ENCODE data around the gene LITAF. TPM values are rescaled to one million over a fixed set of nuclear protein-coding genes. Genes with fewer than 3 reads are reported as not detected.

LITAF gene
- total RNA-seq, 1 experiment from 2014 or later = 244 TPM

DNA sequence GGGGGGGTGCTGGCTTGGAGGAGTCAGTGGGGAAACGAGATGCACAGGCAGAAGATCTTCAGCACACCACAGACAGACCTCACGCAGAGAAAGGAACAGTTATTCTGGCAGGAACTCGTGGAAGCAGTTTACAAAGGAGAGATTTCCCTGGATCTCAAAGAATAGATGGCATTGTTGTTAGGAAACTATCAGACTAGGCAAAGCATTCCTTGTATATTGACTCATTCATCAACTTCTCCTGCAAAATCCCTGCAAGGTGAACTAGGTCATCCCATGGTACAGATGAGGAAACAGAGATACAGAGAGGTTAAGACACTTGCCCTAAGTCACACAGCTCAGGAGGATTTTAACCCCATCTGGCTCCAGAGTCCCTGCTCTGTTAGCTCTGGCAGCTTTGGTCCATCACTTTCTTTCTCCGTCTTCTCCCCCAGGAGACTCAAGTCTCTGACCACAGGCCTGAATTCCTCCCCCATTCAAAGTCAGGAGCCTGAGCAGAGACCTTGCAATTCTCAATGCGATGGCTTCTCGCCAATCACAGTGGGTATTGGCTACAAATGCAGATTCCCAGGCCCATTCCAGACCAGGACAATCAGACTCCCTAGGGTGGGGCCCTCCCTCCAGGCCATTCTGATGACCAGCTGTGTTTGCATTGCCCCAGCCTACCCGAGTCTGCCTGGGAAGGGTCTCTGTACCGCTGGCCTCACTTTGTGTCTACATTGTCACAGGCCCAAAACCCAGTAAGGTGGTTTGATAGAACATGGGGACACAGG is 56.4 kb downstream of the LITAF start:
- ChIA-PET CTCF (no interaction called here), POLR2A (ENCODE audit: unreplicated experiment) (interaction anchor here (0.6 kb wide), 1 partner anchor 183 kb away, joined by 4 read pairs; no protein-coding TSS in a partner anchor)
- H3K9me3 ChIP-seq (ENCODE audit: insufficient read depth, low read depth) = no peaks in the 10 kb centered on the region
- H4K20me1 ChIP-seq (ENCODE audit: insufficient read depth) = no peaks in the 10 kb centered on the region
- no peak for DNase-seq
- no peak overlapping the region for H3K4me3 ChIP-seq
- H3K4me1 ChIP-seq (replicated peaks; ENCODE audit: insufficient read depth) = peaks cover 26% of the 10 kb centered on the region
- no peak overlapping the region for H3K4me2 ChIP-seq
- no peaks in the 10 kb centered on the region for H3K36me3 ChIP-seq (ENCODE audit: low read depth)
- intact Hi-C loops (cut with micrococcal nuclease; ENCODE audit: unreplicated experiment) = loop anchor here (5.0 to 10.0 kb wide), 4 partner anchors 33 to 558 kb away; partner anchors contain the start of gene SNN
- no peaks in the 10 kb centered on the region for H3K79me2 ChIP-seq (ENCODE audit: low read depth)
- H3K27me3 ChIP-seq (ENCODE audit: insufficient read depth, low read depth) = no peaks in the 10 kb centered on the region
- BruUV-seq (replicated peaks) = no TSS peak
- peaks cover 21% of the 10 kb centered on the region; the same call in 1 of the 2 replicates for H3F3A ChIP-seq (ENCODE audit: insufficient read depth, low read depth)
- H2AFZ ChIP-seq = no peak overlapping the region
- no peaks in the 10 kb centered on the region for H3K9me2 ChIP-seq (ENCODE audit: insufficient read depth)
- TF ChIP-seq, protein P1, sequence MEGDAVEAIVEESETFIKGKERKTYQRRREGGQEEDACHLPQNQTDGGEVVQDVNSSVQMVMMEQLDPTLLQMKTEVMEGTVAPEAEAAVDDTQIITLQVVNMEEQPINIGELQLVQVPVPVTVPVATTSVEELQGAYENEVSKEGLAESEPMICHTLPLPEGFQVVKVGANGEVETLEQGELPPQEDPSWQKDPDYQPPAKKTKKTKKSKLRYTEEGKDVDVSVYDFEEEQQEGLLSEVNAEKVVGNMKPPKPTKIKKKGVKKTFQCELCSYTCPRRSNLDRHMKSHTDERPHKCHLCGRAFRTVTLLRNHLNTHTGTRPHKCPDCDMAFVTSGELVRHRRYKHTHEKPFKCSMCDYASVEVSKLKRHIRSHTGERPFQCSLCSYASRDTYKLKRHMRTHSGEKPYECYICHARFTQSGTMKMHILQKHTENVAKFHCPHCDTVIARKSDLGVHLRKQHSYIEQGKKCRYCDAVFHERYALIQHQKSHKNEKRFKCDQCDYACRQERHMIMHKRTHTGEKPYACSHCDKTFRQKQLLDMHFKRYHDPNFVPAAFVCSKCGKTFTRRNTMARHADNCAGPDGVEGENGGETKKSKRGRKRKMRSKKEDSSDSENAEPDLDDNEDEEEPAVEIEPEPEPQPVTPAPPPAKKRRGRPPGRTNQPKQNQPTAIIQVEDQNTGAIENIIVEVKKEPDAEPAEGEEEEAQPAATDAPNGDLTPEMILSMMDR (conservative IDR thresholded peaks at IDR 0.05) = no peak
- no peak for TF ChIP-seq EZH2 (IDR thresholded peaks at IDR 0.05; ENCODE audit: low read depth)
- H3K27ac ChIP-seq = no peak overlapping the region

DNA sequence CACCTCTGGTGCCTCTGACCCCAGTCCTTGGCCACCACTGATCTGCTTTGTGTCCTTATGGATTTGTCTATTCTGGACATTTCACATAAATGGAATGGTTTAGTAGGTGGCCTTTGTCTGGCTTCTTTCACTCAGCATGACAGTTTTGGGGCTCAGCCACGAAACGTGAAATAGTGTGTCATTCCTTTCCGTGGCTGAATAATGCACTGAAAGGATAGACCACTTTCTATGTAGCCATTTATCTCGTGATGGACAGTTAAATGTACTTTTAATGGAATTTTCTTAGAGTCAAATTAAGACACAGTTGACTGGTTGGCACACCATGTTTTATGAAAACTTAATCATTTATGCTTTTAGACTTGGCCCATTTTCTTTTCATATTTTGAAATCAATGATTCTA is 57.4 kb downstream of the LITAF start:
- Histone ChIP-seq H3K9me3 (ENCODE audit: insufficient read depth, low read depth) (no peaks in the 10 kb centered on the region), H3K4me2 (no peak overlapping the region), H3K4me1 (replicated peaks; ENCODE audit: insufficient read depth) (peaks cover 15% of the 10 kb centered on the region), H3K4me3 (no peak overlapping the region), H3K27me3 (ENCODE audit: insufficient read depth, low read depth) (no peaks in the 10 kb centered on the region), H3K36me3 (ENCODE audit: low read depth) (no peaks in the 10 kb centered on the region), H3F3A (ENCODE audit: insufficient read depth, low read depth) (peaks cover 10% of the 10 kb centered on the region; the same call in 1 of the 2 replicates), H4K20me1 (ENCODE audit: insufficient read depth) (no peaks in the 10 kb centered on the region), H3K79me2 (ENCODE audit: low read depth) (no peaks in the 10 kb centered on the region), H3K9me2 (ENCODE audit: insufficient read depth) (no peaks in the 10 kb centered on the region), H3K27ac (no peak overlapping the region), H2AFZ (no peak overlapping the region)
- intact Hi-C loops (cut with micrococcal nuclease; ENCODE audit: unreplicated experiment) = no loop called here
- ChIA-PET POLR2A (ENCODE audit: unreplicated experiment) (interaction anchor here (0.6 to 0.7 kb wide), 2 partner anchors 38 to 120 kb away, joined by 3 to 6 read pairs; no protein-coding TSS in a partner anchor), CTCF (no interaction called here)
- no peak for TF ChIP-seq EZH2 (IDR thresholded peaks at IDR 0.05; ENCODE audit: low read depth)
- TF ChIP-seq, protein P1 (conservative IDR thresholded peaks at IDR 0.05) = no peak
- BruUV-seq (replicated peaks) = no TSS peak
- DNase-seq = no peak

DNA sequence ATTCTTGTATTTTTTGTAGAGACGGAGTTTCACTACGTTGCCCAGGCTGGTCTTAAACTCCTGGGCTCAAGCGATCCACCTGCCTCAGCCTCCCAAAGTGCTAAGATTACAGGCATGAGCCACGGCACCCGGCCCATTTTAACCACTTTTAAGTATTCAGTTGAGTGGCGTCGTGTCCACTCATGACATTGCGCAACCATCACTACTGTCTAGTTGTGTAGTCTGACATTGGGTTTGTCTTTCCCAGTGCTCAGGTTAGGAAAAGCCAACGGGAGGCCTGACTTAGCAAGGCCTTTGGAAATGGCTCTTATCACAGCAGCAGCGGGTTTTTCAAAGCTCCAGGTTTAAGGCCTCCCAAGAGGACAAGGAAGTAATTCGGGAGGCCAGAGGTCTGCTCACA is 58.7 kb downstream of the LITAF start:
- intact Hi-C loops (cut with micrococcal nuclease; ENCODE audit: unreplicated experiment) = no loop called here
- Histone ChIP-seq H3K79me2 (ENCODE audit: low read depth) (no peaks in the 10 kb centered on the region), H3K9me2 (ENCODE audit: insufficient read depth) (no peaks in the 10 kb centered on the region), H3K4me2 (no peak overlapping the region), H3F3A (ENCODE audit: insufficient read depth, low read depth) (peaks cover 9% of the 10 kb centered on the region; the same call in 1 of the 2 replicates), H3K27me3 (ENCODE audit: insufficient read depth, low read depth) (no peaks in the 10 kb centered on the region), H3K27ac (no peak overlapping the region), H3K36me3 (ENCODE audit: low read depth) (no peaks in the 10 kb centered on the region), H2AFZ (no peak overlapping the region), H4K20me1 (ENCODE audit: insufficient read depth) (no peaks in the 10 kb centered on the region), H3K4me3 (no peak overlapping the region), H3K4me1 (replicated peaks; ENCODE audit: insufficient read depth) (peaks cover 3% of the 10 kb centered on the region; the same call in 1 of the 2 replicates), H3K9me3 (ENCODE audit: insufficient read depth, low read depth) (no peaks in the 10 kb centered on the region)
- DNase-seq = no peak
- ChIA-PET CTCF (no interaction called here), POLR2A (ENCODE audit: unreplicated experiment) (no interaction called here)
- BruUV-seq (replicated peaks) = no TSS peak
- no peak for TF ChIP-seq EZH2 (IDR thresholded peaks at IDR 0.05; ENCODE audit: low read depth)
- TF ChIP-seq, protein P1 (conservative IDR thresholded peaks at IDR 0.05) = no peak
